HL-60 (cell line): Measurements from ENCODE around the gene CLCN3.

Experiments used
- DNase-seq, 2 experiments: peaks; one replicate each; pipeline ENCODE4 v3.0.0-alpha.2; 2010 to 2020; ENCODE audit warnings: low read depth in 1 of 2, low spot score in 1 of 2
- H3K27ac ChIP-seq: fragments of 250-450 bp; sonication (Bioruptor Pico); replicated peaks from 2 replicates; pipeline ENCODE4 v1.5.1; 2020; ENCODE audit warnings: mild to moderate bottlenecking, moderate library complexity
- H3K27me3 ChIP-seq: fragments of 250-450 bp; sonication (Bioruptor Pico); 2 replicates; pipeline ENCODE4 v1.5.1; 2021; ENCODE audit warnings: mild to moderate bottlenecking, moderate library complexity; ENCODE audit not compliant: insufficient read depth, poor library complexity, severe bottlenecking
- H3K4me3 ChIP-seq: replicated peaks from 2 replicates; pipeline ENCODE4 v1.5.1; 2011; ENCODE audit warnings: mild to moderate bottlenecking, control low read depth, low read length; ENCODE audit not compliant: insufficient read depth
- CTCF ChIP-seq: IDR thresholded peaks from one replicate; pipeline ENCODE4 v1.5.1; 2011; ENCODE audit warnings: low read length, control low read depth, inconsistent platforms; ENCODE audit not compliant: insufficient read depth
- GABPA ChIP-seq: IDR thresholded peaks from 2 replicates; pipeline ENCODE4 v1.6.1; 2012; ENCODE audit warnings: low read depth
- POLR2AphosphoS5 ChIP-seq: IDR thresholded peaks from 2 replicates; pipeline ENCODE4 v1.6.1; 2012; ENCODE audit warnings: low read depth
- SPI1 ChIP-seq: IDR thresholded peaks from 2 replicates; pipeline ENCODE4 v1.6.1; 2012; ENCODE audit warnings: low read depth, mild to moderate bottlenecking, borderline replicate concordance
- TF ChIP-seq, protein P1 (sequence below): IDR thresholded peaks from 2 replicates; pipeline ENCODE4 v1.6.1; 2012; ENCODE audit warnings: low read depth; ENCODE audit not compliant: insufficient replicate concordance

CLCN3 gene

GRCh38 chr4:169649545-169650226, 29.3 kb downstream of the CLCN3 start:
- Histone ChIP-seq H3K27me3 (no peaks in the 10 kb centered on the region), H3K4me3 (no peak overlapping the region), H3K27ac (no peak overlapping the region)
- TF ChIP-seq GABPA, result no peak
- no peak for DNase-seq

- DNase-seq, result no peak
- H3K27ac ChIP-seq, result no peak overlapping the region
- H3K27me3 ChIP-seq, result no peaks in the 10 kb centered on the region
- H3K4me3 ChIP-seq, result no peak overlapping the region
- TF ChIP-seq SPI1 (no peak), GABPA (no peak), CTCF (no peak), POLR2AphosphoS5 (no peak)
- TF ChIP-seq, protein P1, sequence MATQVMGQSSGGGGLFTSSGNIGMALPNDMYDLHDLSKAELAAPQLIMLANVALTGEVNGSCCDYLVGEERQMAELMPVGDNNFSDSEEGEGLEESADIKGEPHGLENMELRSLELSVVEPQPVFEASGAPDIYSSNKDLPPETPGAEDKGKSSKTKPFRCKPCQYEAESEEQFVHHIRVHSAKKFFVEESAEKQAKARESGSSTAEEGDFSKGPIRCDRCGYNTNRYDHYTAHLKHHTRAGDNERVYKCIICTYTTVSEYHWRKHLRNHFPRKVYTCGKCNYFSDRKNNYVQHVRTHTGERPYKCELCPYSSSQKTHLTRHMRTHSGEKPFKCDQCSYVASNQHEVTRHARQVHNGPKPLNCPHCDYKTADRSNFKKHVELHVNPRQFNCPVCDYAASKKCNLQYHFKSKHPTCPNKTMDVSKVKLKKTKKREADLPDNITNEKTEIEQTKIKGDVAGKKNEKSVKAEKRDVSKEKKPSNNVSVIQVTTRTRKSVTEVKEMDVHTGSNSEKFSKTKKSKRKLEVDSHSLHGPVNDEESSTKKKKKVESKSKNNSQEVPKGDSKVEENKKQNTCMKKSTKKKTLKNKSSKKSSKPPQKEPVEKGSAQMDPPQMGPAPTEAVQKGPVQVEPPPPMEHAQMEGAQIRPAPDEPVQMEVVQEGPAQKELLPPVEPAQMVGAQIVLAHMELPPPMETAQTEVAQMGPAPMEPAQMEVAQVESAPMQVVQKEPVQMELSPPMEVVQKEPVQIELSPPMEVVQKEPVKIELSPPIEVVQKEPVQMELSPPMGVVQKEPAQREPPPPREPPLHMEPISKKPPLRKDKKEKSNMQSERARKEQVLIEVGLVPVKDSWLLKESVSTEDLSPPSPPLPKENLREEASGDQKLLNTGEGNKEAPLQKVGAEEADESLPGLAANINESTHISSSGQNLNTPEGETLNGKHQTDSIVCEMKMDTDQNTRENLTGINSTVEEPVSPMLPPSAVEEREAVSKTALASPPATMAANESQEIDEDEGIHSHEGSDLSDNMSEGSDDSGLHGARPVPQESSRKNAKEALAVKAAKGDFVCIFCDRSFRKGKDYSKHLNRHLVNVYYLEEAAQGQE, result no peak
These were observed 30.0 kb downstream of the CLCN3 start for GRCh38 chr4:169650227-169650936.

DNA sequence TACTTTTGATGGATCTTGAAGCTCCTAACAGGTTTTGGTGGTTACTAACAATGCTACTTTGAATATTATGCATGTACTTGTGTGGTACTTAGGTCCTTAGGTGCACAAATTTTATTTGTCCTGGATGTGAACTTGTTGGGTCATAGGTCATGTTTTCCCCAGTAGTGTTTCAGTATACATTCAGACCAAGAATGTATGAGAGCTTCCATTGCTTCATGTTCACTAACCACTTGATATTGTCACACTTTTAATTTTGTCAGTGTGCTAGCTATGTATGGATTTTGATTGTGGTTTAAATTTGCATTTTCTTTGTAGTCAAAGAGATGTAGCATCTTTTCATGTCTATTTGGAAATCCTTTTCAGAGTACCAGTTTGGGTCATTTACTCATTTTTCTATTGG, 32.2 kb downstream of the CLCN3 start:
- no peak for DNase-seq
- Histone ChIP-seq H3K4me3 (no peak overlapping the region), H3K27ac (no peak overlapping the region), H3K27me3 (no peaks in the 10 kb centered on the region)
- TF ChIP-seq CTCF (no peak), GABPA (no peak), POLR2AphosphoS5 (no peak), SPI1 (no peak)
- TF ChIP-seq, protein P1, result no peak

DNA sequence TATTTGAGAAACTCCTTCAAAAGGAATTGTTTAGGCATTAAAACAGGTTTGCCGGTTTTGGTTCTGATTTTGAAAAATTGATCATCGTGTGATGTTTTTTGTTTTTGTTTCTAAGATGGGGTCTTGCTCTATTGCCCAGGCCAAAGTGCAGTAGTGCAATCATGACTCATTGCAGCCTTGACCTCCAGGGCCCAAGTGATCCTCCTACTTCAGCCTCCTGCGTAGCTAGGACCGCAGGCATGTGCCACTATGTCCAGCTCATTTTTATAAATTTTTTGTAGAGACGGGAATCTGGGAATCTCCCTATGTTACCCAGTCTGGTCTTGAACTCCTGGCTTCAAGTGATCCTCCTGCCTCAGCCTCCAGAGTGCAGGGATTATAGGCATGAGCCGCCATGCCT, 35.0 kb downstream of the CLCN3 start:
- Histone ChIP-seq H3K27ac (no peak overlapping the region), H3K4me3 (no peak overlapping the region), H3K27me3 (no peaks in the 10 kb centered on the region)
- DNase-seq, result no peak
- TF ChIP-seq GABPA (no peak), SPI1 (no peak), CTCF (no peak), POLR2AphosphoS5 (no peak)
- TF ChIP-seq, protein P1, result no peak
